Neural cell (in vitro differentiated cells): ENCODE measurements around the gene PERCC1. TPM values are rescaled to one million over a fixed set of nuclear protein-coding genes. Genes with fewer than 3 reads are reported as not detected.

Experiments
- H2AFZ ChIP-seq: fragments of 200-600, 300-800 bp; sonication (generic), shearing (Covaris generic); 2 replicates; pipeline ENCODE4 v1.6.0; 2014; ENCODE audit warnings: low read depth, mild to moderate bottlenecking, antibody characterized with exemption, low read length, moderate library complexity
- H3F3A ChIP-seq: fragments of 200-600 bp; shearing (Covaris generic); 2 replicates; pipeline ENCODE4 v1.6.1; 2016; ENCODE audit warnings: mild to moderate bottlenecking, moderate library complexity, mixed read lengths, antibody characterized with exemption, low read length; ENCODE audit not compliant: insufficient read depth, poor library complexity, severe bottlenecking
- H3K27ac ChIP-seq: fragments of 200-600, 300-800 bp; sonication (generic), shearing (Covaris generic); 2 replicates; pipeline ENCODE4 v1.5.1; 2014; ENCODE audit warnings: mild to moderate bottlenecking, low read length, moderate library complexity
- H3K27me3 ChIP-seq: fragments of 300-800, 200-600 bp; sonication (generic), shearing (Covaris generic); 2 replicates; pipeline ENCODE4 v1.6.0; 2014; ENCODE audit warnings: mild to moderate bottlenecking, low read depth, low read length, moderate library complexity; ENCODE audit not compliant: insufficient read depth
- H3K36me3 ChIP-seq: fragments of 300-800, 200-600 bp; sonication (generic), shearing (Covaris generic); 2 replicates; pipeline ENCODE4 v1.5.1; 2014; ENCODE audit warnings: mild to moderate bottlenecking, antibody characterized with exemption, low read length, moderate library complexity; ENCODE audit not compliant: insufficient read depth
- H3K4me2 ChIP-seq: fragments of 300-800, 200-600 bp; sonication (generic), shearing (Covaris generic); 2 replicates; pipeline ENCODE4 v1.6.0; 2014; ENCODE audit warnings: mild to moderate bottlenecking, low read length
- H3K4me3 ChIP-seq: fragments of 300-800, 200-600 bp; sonication (generic), shearing (Covaris generic); 2 replicates; pipeline ENCODE4 v1.5.1; 2014; ENCODE audit warnings: mild to moderate bottlenecking, low read length, moderate library complexity
- H3K79me2 ChIP-seq: fragments of 200-600 bp; shearing (Covaris generic); replicated peaks from 2 replicates; pipeline ENCODE4 v1.6.0; 2014; ENCODE audit warnings: mild to moderate bottlenecking, low read length, moderate library complexity; ENCODE audit not compliant: insufficient read depth
- H3K9ac ChIP-seq: fragments of 300-800, 200-600 bp; sonication (generic), shearing (Covaris generic); 2 replicates; pipeline ENCODE4 v1.6.1; 2016; ENCODE audit warnings: mild to moderate bottlenecking, low read length, mixed read lengths
- H3K9me2 ChIP-seq: fragments of 200-600 bp; shearing (Covaris generic); 2 replicates; pipeline ENCODE4 v1.6.1; 2016; ENCODE audit warnings: mild to moderate bottlenecking, low read length, mixed read lengths; ENCODE audit not compliant: insufficient read depth
- H3K9me3 ChIP-seq: fragments of 200-600, 300-800 bp; sonication (generic), shearing (Covaris generic); 2 replicates; pipeline ENCODE4 v1.6.1; 2016; ENCODE audit warnings: mild to moderate bottlenecking, mixed run types, low read length, moderate library complexity, mixed read lengths
- H4K20me1 ChIP-seq: fragments of 200-600 bp; shearing (Covaris generic); 2 replicates; pipeline ENCODE4 v1.6.1; 2016; ENCODE audit warnings: mild to moderate bottlenecking, mixed run types; ENCODE audit not compliant: insufficient read depth
- EP300 ChIP-seq: fragments of 450-650 bp; conservative IDR thresholded peaks from 2 replicates; pipeline ENCODE4 v1.6.1; 2014; ENCODE audit warnings: antibody characterized with exemption, mild to moderate bottlenecking, moderate library complexity; ENCODE audit not compliant: poor library complexity, severe bottlenecking
- EZH2 ChIP-seq: fragments of 200-600, 300-800 bp; shearing (Covaris generic), sonication (generic); IDR thresholded peaks from 2 replicates; pipeline ENCODE4 v1.6.1; 2014; ENCODE audit warnings: antibody characterized with exemption, low read length, borderline replicate concordance, mild to moderate bottlenecking; ENCODE audit not compliant: insufficient read depth, poor library complexity, severe bottlenecking
- MXI1 ChIP-seq: fragments of 450-650 bp; conservative IDR thresholded peaks from 2 replicates; pipeline ENCODE4 v1.6.1; 2014; ENCODE audit warnings: antibody characterized with exemption, mild to moderate bottlenecking; ENCODE audit not compliant: poor library complexity, severe bottlenecking
- POLR2AphosphoS5 ChIP-seq: IDR thresholded peaks from 2 replicates; pipeline ENCODE4 v1.6.1; 2012
- RAD21 ChIP-seq: fragments of 450-650 bp; conservative IDR thresholded peaks from 2 replicates; pipeline ENCODE4 v1.6.1; 2014; ENCODE audit warnings: antibody characterized with exemption, mild to moderate bottlenecking, moderate library complexity
- SMC3 ChIP-seq: fragments of 450-650 bp; conservative IDR thresholded peaks from 2 replicates; pipeline ENCODE4 v1.6.1; 2014; ENCODE audit warnings: antibody characterized with exemption, mild to moderate bottlenecking, moderate library complexity; ENCODE audit not compliant: poor library complexity
- TAF1 ChIP-seq: IDR thresholded peaks from 2 replicates; pipeline ENCODE4 v1.6.1; 2012; ENCODE audit warnings: low read depth
- polyA plus RNA-seq: library from polyadenylated mRNA; depleted of rRNA; stranded (reverse); fragments of >200 nt; gene quantifications from 2 replicates; pipeline ENCODE4 v1.2.3, GENCODE V29; 2014
- TF ChIP-seq, protein P1 (sequence below): fragments of 450-650 bp; IDR thresholded peaks from 2 replicates; pipeline ENCODE4 v1.5.1; 2014; ENCODE audit warnings: antibody characterized with exemption, mild to moderate bottlenecking, moderate library complexity; ENCODE audit not compliant: poor library complexity, severe bottlenecking
- TF ChIP-seq, protein P2 (sequence below): IDR thresholded peaks from 2 replicates; pipeline ENCODE4 v1.6.1; 2012; ENCODE audit warnings: borderline replicate concordance

The PERCC1 gene
- polyA plus RNA-seq, 1 donor from 2014 or later = not detected

- Histone ChIP-seq H3K4me3 (no peak overlapping the region), H3K36me3 (no peaks in the 10 kb centered on the region)
Measured at GRCh38 chr16:1452530-1452929, 21.7 kb downstream of the PERCC1 start.

DNA sequence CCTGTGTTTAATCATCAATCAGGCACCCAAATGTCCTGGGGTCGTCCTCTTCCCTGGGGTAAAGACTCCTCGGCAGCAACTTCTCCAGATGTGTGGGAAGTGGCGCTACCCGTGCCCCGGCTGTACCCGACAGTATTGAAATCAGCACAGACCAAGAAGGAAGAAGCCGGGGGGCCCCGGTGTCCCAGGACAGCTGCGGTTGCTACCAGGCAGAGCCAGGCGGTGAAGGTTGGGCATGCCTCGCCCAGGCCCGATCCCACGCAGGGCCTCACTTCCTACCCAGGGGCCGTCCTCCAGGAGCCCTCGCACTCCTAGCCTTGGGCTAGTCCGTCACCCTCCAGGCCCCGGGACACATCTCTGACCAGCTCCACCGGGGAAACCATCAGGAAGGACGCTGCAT is 22.4 kb downstream of the PERCC1 start:
- TF ChIP-seq EZH2 (no peak), EP300 (no peak), TAF1 (no peak)
- TF ChIP-seq, protein P1, sequence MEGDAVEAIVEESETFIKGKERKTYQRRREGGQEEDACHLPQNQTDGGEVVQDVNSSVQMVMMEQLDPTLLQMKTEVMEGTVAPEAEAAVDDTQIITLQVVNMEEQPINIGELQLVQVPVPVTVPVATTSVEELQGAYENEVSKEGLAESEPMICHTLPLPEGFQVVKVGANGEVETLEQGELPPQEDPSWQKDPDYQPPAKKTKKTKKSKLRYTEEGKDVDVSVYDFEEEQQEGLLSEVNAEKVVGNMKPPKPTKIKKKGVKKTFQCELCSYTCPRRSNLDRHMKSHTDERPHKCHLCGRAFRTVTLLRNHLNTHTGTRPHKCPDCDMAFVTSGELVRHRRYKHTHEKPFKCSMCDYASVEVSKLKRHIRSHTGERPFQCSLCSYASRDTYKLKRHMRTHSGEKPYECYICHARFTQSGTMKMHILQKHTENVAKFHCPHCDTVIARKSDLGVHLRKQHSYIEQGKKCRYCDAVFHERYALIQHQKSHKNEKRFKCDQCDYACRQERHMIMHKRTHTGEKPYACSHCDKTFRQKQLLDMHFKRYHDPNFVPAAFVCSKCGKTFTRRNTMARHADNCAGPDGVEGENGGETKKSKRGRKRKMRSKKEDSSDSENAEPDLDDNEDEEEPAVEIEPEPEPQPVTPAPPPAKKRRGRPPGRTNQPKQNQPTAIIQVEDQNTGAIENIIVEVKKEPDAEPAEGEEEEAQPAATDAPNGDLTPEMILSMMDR = no peak
- Histone ChIP-seq H3K4me2 (no peak overlapping the region), H3K36me3 (no peaks in the 10 kb centered on the region)

More at GRCh38 chr16:1452530-1452929, 21.7 kb downstream of the PERCC1 start:
- Histone ChIP-seq H4K20me1 (no peaks in the 10 kb centered on the region), H3K9me2 (no peaks in the 10 kb centered on the region), H3F3A (no peaks in the 10 kb centered on the region), H3K79me2 (no peaks in the 10 kb centered on the region), H3K27ac (no peak overlapping the region), H3K27me3 (no peaks in the 10 kb centered on the region), H2AFZ (no peak overlapping the region), H3K9ac (no peak overlapping the region), H3K4me2 (no peak overlapping the region), H3K9me3 (no peaks in the 10 kb centered on the region)
- TF ChIP-seq, protein P1 = no peak
- TF ChIP-seq POLR2AphosphoS5 (no peak), EZH2 (no peak), EP300 (no peak), MXI1 (no peak), RAD21 (no peak), TAF1 (no peak), SMC3 (no peak)
- TF ChIP-seq, protein P2, sequence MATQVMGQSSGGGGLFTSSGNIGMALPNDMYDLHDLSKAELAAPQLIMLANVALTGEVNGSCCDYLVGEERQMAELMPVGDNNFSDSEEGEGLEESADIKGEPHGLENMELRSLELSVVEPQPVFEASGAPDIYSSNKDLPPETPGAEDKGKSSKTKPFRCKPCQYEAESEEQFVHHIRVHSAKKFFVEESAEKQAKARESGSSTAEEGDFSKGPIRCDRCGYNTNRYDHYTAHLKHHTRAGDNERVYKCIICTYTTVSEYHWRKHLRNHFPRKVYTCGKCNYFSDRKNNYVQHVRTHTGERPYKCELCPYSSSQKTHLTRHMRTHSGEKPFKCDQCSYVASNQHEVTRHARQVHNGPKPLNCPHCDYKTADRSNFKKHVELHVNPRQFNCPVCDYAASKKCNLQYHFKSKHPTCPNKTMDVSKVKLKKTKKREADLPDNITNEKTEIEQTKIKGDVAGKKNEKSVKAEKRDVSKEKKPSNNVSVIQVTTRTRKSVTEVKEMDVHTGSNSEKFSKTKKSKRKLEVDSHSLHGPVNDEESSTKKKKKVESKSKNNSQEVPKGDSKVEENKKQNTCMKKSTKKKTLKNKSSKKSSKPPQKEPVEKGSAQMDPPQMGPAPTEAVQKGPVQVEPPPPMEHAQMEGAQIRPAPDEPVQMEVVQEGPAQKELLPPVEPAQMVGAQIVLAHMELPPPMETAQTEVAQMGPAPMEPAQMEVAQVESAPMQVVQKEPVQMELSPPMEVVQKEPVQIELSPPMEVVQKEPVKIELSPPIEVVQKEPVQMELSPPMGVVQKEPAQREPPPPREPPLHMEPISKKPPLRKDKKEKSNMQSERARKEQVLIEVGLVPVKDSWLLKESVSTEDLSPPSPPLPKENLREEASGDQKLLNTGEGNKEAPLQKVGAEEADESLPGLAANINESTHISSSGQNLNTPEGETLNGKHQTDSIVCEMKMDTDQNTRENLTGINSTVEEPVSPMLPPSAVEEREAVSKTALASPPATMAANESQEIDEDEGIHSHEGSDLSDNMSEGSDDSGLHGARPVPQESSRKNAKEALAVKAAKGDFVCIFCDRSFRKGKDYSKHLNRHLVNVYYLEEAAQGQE = no peak

More for the DNA sequence above, 22.4 kb downstream of the PERCC1 start:
- Histone ChIP-seq H3K27me3 (no peaks in the 10 kb centered on the region), H3K79me2 (no peaks in the 10 kb centered on the region), H4K20me1 (no peaks in the 10 kb centered on the region), H3K27ac (no peak overlapping the region), H2AFZ (no peak overlapping the region), H3K4me3 (no peak overlapping the region), H3F3A (no peaks in the 10 kb centered on the region), H3K9me3 (no peaks in the 10 kb centered on the region), H3K9me2 (no peaks in the 10 kb centered on the region), H3K9ac (no peak overlapping the region)
